Fibroblast of lung (primary cell): ENCODE results near the gene NIPAL3.

Source experiments
- CTCF ChIP-seq, 2 donors: IDR thresholded peaks in 1 of 2; conservative IDR thresholded peaks in 1 of 2; 1 replicate in 1 of 2; 2 replicates in 1 of 2; pipeline ENCODE4 v1.5.1; 2011 to 2012; ENCODE audit warnings: low read length in 2 of 2, control low read depth in 1 of 2, inconsistent platforms in 1 of 2, low read depth in 1 of 2, mild to moderate bottlenecking in 1 of 2
- EZH2 ChIP-seq: IDR thresholded peaks from 2 replicates; pipeline ENCODE4 v1.5.1; 2012; ENCODE audit warnings: low read length, control low read depth, mild to moderate bottlenecking; ENCODE audit errors: missing control alignments

- no peak for TF ChIP-seq CTCF (conservative IDR thresholded peaks at IDR 0.05 in 1 of 2, IDR thresholded peaks at IDR 0.05 in 1 of 2; ENCODE audit: low read depth in 1 of 2, low read length in 2 of 2)
- TF ChIP-seq EZH2, result no peak
These were observed 36.1 kb downstream of the NIPAL3 start for GRCh38 chr1:24451746-24452145.
